ENCODE results near the gene LDHD. TPM values are rescaled to one million over a fixed set of nuclear protein-coding genes. Genes with fewer than 3 reads are reported as not detected.

Gene LDHD
- total and polyA plus RNA-seq, 2 of the 13 experiments (the other 11 are each of a cell fraction or from before 2014, with no cell fraction given): 9.1 to 9.8 TPM

DNA sequence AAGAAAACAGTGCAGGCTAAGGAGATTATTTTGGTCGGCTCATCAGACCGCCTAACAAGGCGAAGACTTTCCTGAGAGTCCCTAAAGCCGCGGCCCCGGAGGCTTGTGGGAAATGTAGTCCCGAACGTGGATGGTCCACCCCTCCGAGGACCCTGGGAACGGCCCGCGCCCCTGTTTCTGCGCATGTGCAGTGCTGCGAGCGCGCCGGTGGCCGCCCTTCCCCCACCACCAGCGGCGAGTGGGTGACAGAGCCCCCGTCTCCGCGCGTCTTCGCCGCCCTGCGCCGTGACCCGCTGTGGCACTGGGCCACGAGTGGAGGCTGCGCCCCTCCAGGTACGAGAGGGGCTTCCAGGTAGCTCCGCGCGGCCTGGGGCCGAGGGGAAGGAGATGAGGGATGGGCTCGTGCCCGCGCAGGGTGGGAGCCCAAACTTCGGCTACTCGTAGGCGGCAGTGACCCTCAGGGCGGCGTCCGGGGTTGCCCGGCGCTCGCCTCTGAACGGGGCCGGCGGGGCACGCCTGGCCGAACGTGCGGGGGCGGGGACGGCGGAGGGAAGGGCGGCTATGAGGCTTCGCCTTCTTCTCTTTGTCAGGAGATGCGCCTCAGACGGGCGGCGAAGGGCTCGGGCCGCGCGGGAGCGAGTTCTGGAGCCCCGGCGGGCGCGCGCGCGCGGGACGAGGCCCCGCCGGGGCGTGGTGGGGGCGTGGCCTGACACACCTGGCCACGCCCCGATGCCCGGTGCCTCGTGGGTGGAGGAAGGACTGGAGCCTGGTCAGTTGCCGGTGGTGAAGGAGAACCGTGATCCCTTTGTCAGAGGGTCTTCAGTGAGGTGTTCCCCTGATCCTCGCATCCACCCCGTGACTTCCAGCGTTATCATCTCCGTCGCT is 32.0 kb upstream of the LDHD start, which contains the start of gene ZFP1 (continued):
- TF ChIP-seq, protein P1, sequence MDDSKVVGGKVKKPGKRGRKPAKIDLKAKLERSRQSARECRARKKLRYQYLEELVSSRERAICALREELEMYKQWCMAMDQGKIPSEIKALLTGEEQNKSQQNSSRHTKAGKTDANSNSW (CRISPR knock-in tag; IDR thresholded peaks at IDR 0.05; ENCODE audit: borderline replicate concordance): peak; percentile 91; the same call in 1 of the 2 replicates
- TF ChIP-seq, protein P2, sequence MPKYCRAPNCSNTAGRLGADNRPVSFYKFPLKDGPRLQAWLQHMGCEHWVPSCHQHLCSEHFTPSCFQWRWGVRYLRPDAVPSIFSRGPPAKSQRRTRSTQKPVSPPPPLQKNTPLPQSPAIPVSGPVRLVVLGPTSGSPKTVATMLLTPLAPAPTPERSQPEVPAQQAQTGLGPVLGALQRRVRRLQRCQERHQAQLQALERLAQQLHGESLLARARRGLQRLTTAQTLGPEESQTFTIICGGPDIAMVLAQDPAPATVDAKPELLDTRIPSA (CRISPR knock-in tag; IDR thresholded peaks at IDR 0.05; ENCODE audit: borderline replicate concordance): 0 out of 2 replicates have a peak, but pooled peaks have one; percentile 51
- peak; percentile 64; the same call in 1 of the 2 replicates for TF ChIP-seq SMYD3 (CRISPR knock-in tag; IDR thresholded peaks at IDR 0.05)
- peak; percentile 95 for TF ChIP-seq ZNF543 (CRISPR knock-in tag; IDR thresholded peaks at IDR 0.05)
- TF ChIP-seq ZNF282 (IDR thresholded peaks at IDR 0.05; ENCODE audit: partially characterized antibody): no peak
- TF ChIP-seq POGK (CRISPR knock-in tag; conservative IDR thresholded peaks at IDR 0.05): peak; percentile 97
- no peak for TF ChIP-seq PCBP2 (optimal IDR thresholded peaks at IDR 0.05; ENCODE audit: low read depth, low read length, poor library complexity, severe bottlenecking)
- TF ChIP-seq, protein P3, sequence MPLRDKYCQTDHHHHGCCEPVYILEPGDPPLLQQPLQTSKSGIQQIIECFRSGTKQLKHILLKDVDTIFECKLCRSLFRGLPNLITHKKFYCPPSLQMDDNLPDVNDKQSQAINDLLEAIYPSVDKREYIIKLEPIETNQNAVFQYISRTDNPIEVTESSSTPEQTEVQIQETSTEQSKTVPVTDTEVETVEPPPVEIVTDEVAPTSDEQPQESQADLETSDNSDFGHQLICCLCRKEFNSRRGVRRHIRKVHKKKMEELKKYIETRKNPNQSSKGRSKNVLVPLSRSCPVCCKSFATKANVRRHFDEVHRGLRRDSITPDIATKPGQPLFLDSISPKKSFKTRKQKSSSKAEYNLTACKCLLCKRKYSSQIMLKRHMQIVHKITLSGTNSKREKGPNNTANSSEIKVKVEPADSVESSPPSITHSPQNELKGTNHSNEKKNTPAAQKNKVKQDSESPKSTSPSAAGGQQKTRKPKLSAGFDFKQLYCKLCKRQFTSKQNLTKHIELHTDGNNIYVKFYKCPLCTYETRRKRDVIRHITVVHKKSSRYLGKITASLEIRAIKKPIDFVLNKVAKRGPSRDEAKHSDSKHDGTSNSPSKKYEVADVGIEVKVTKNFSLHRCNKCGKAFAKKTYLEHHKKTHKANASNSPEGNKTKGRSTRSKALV (CRISPR knock-in tag; IDR thresholded peaks at IDR 0.05): no peak
- TF ChIP-seq, protein P4, sequence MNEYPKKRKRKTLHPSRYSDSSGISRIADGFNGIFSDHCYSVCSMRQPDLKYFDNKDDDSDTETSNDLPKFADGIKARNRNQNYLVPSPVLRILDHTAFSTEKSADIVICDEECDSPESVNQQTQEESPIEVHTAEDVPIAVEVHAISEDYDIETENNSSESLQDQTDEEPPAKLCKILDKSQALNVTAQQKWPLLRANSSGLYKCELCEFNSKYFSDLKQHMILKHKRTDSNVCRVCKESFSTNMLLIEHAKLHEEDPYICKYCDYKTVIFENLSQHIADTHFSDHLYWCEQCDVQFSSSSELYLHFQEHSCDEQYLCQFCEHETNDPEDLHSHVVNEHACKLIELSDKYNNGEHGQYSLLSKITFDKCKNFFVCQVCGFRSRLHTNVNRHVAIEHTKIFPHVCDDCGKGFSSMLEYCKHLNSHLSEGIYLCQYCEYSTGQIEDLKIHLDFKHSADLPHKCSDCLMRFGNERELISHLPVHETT (CRISPR knock-in tag; conservative IDR thresholded peaks at IDR 0.05): peak; percentile 89; the same call in 1 of the 2 replicates
- no peak for TF ChIP-seq RAD51 (IDR thresholded peaks at IDR 0.05; ENCODE audit: borderline replicate concordance)
- TF ChIP-seq PHF8 (CRISPR knock-in tag; IDR thresholded peaks at IDR 0.05): peak; percentile 98
- peak; percentile 92 for TF ChIP-seq KLF6 (CRISPR knock-in tag; IDR thresholded peaks at IDR 0.05)
- TF ChIP-seq ZNF44 (CRISPR knock-in tag; IDR thresholded peaks at IDR 0.05): peak; percentile 97; the same call in 1 of the 2 replicates
- TF ChIP-seq ZNF263 (CRISPR knock-in tag; IDR thresholded peaks at IDR 0.05): peak; percentile 87
- peak; percentile 78 for TF ChIP-seq ZFP37 (CRISPR knock-in tag; IDR thresholded peaks at IDR 0.05; ENCODE audit: borderline replicate concordance)
- peak; percentile 62; the same call in 1 of the 2 replicates for TF ChIP-seq FOXO1 (CRISPR knock-in tag; IDR thresholded peaks at IDR 0.05)
- 0 out of 2 replicates have a peak, but pooled peaks have one; percentile 52 for TF ChIP-seq ZNF337 (CRISPR knock-in tag; IDR thresholded peaks at IDR 0.05; ENCODE audit: borderline replicate concordance, low read depth)
- peak; percentile 39; the same call in 1 of the 2 replicates for TF ChIP-seq DRAP1 (CRISPR knock-in tag; IDR thresholded peaks at IDR 0.05)
- peak; percentile 97 for TF ChIP-seq ZNF788 (CRISPR knock-in tag; IDR thresholded peaks at IDR 0.05; ENCODE audit: borderline replicate concordance)
- peak; percentile 77 for TF ChIP-seq MED1 (CRISPR knock-in tag; IDR thresholded peaks at IDR 0.05)
- TF ChIP-seq MAX (IDR thresholded peaks at IDR 0.05): peak; percentile 50; the same call in 1 of the 2 replicates
- no peak for TF ChIP-seq ZNF24 (IDR thresholded peaks at IDR 0.05)
- TF ChIP-seq ZFP41 (CRISPR knock-in tag; IDR thresholded peaks at IDR 0.05; ENCODE audit: borderline replicate concordance): no peak
